Forelimb muscle (tissue), 1 donor: Measurements from ENCODE around the gene SIK3. TPM values are rescaled to one million over a fixed set of nuclear protein-coding genes. Genes with fewer than 3 reads are reported as not detected.

Experiments used
- DNase-seq: peaks from one replicate; pipeline ENCODE4 v3.0.0-alpha.2; 2013; ENCODE audit warnings: low read depth
- polyA plus RNA-seq: library from polyadenylated mRNA; unstranded; fragments of 120-200 nt; gene quantifications from one replicate; pipeline ENCODE4 v1.2.1, GENCODE V29; 2013; ENCODE audit not compliant: insufficient read length

Gene SIK3
- polyA plus RNA-seq, 1 donor: 36.5 TPM

DNA sequence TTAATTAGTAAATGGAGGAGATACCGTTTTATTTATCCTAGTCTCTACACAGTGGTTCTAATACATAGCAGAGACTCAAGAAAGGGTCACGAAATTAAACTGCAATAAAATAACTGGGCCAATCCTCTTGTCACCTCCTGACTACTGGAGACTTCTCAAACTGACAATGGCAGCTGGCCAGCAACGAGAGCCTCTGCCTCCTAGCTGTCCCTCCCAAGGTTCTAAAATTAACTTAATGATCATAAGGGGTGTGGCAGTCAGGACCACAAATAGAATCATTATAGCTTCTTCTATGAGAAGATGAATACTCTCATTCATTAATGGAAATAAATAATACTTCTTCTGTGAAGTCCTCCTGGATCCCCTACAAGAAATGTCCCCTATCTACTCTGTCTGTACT, 197.0 kb downstream of the SIK3 start:
- no peak for DNase-seq

DNA sequence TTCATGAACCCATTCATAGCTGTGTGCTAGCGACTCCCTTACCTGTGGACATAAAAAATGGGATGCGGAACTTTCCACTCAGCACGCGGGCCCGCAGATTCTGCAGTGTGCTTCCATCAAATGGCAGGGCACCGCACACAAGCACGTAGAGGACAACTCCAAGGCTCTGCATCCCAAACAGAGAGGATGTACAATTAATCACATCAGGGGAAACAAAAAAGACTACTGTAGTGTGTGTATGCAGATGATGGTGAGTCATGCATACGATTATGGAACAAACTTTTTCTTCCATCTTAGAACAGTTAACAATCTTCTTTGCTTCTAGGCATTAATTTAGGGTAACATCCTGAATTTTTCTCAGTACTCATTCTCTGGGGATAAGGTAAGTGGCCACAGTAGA, 202.0 kb downstream of the SIK3 start:
- no peak for DNase-seq

DNA sequence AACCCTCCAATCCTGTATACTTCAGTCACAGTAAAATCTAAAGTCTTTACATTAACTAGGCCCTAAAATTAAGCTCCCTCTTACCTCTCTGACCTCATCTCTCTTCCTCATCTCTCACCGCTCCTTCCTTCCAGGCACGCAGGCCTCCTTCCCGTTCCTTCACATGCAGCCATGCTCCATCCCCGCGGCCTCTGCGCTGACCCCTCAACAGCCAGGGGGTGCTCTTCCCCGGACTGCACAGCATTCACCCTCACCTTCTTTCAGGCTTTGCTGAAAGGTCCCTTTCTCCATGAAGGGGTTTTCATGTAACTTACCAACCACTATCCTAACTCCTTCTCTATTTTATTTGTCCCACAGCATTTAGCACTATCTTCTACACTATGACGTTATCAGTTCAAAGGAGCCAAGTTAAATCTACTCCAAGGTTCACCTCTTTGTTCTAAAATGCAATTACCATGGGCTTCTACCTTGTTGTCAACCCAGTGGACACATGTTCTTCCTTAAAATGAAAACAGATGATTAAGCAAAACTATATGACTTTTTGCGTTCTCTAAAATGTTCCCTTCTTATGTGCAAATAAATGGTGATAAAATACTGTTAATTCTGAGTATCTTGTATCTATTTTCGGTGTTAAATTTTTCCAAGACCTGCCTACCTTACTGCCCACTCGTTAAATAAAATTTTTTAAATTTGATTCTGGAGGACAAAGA, 203.0 kb downstream of the SIK3 start:
- no peak for DNase-seq

DNA sequence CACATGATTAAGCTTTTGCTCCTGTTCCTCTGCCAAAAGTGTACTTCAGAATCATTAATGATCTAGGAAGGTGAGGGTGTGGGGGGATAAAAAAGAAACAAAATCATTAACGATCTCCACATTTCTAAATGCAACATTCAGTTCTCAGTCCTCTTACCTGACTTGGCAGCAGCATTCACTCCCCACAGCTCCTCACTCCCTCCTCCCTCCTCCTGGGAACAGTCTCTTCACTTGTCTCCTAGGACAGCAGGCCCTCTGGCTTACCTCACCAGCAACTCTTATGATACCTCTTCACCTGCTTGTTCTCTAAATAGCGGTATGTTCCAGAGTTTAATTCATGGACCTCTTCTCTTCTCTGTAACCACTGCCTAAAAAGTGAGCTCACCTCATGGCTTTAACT, 204.3 kb downstream of the SIK3 start:
- DNase-seq: no peak

DNA sequence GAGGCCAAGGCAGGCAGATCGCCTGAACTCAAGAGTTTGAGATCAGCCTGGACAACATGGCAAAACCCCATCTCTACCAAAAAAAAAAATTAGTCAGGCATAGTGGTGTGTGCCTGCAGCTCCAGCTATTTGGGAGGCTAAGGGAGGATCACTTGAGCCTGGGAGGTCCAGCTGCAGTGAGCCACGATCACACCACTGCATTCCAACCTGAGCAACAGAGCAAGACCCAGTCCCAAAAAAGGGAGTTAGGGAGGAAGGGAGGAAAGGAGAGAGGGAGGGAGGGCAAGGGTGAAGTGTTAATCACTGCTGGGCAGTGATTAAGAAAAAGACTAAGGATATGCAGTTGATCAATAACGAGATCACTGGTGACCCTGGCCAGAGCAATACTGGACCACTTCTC, 204.8 kb downstream of the SIK3 start:
- DNase-seq: no peak

DNA sequence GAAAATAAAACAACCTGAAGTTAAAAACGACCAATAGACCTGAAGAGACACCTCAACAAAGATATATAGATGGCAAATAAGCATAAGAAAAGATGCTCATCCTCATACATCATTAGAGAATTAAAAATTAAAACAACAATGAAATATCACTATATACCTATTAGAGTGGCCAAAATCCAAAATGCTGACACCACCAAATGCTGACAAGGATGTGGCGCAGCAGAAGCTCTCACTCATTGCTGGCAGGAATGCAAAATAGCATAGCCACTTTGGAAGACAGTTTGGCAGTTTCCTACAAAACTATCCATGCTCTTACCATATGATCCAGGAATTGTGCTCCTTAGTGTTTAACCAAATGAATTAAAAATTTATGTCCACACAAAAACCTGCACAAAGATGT, 205.9 kb downstream of the SIK3 start:
- DNase-seq: no peak

DNA sequence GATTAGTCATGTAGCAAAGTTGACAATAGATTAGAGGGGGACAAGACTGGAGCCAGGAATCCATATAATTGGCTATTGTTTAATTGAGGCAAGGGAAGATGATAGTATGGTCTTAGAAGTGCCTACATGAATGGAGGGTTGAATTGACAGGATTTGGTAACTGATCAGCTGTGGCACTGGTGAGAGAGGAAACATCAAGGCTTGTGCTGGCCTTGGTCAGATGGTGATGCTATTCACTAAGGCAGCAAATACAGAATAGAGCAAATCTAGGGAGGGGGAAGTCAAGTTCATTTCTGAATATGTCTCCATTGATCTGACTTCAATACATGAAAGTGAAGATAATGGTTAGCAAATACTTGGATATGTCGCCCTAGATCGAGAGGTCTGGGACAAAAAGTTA, 206.5 kb downstream of the SIK3 start:
- DNase-seq: no peak

DNA sequence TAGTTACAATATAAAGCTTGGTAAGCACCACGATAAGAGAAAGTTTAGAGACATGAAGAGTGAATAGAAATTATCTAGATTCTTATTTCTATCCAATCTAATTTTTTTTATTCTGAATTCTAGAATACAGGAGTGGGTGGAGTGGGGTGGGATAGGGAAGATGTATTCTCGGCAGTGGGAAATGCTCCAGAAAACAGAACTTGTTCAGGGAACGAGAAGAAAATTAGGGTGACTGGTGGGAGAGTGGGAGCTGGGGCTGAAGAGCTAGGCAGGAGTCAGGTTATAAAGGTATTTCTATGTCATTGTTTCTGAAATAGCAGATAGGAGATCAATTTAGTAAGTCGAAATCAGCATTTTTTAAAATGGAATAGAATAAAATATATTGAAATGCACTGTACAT, 207.6 kb downstream of the SIK3 start:
- no peak for DNase-seq

DNA sequence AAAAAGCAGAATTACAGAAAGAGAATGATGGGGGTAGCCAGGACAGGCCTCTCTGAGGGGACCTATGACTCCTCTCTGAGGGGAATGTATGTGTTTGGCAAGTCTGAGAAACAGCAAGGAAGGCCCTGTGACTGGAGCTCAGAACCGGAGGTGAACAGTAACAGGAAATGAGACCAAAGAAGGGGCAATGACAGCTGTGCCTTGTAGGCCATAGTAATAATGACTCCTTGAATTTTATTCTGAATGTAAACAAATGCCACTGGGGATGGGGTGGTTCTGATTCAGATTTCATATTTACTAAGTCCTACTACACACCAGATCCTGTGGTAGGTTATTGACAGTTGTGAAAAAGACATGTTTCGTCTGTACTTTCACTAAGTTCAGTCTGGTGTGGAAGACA, 208.0 kb downstream of the SIK3 start:
- DNase-seq: no peak

DNA sequence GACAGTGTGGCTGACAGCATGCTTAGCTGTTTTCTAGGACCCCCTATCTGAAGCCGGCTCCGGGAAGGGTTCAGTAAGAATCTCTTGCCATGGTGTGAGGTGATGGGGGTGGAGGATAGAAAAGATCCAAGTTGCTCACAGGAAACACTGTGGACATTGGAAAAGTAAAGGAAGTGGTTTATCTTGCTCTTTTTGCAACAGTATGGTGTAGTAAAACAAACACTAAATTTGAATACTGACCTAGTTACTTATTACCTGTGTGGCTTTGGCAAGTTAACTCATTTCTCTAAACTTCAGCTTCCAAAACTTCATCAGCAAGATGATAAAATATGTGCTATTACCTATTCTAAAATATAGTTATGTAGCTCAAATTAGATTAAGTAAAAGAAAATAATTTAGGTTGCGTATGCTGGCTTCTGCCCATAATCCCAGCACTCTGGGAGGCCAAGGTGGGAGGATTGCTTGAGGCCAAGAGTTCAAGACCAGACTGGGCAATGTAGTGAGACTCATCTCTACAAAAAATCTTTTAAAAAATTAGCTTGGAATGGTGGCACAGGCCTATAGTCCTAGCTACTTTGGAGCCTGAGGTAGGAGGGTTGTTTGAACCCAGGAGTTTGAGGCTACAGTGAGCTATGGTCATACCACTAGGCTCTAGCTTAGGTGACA, 209.2 kb downstream of the SIK3 start:
- no peak for DNase-seq

DNA sequence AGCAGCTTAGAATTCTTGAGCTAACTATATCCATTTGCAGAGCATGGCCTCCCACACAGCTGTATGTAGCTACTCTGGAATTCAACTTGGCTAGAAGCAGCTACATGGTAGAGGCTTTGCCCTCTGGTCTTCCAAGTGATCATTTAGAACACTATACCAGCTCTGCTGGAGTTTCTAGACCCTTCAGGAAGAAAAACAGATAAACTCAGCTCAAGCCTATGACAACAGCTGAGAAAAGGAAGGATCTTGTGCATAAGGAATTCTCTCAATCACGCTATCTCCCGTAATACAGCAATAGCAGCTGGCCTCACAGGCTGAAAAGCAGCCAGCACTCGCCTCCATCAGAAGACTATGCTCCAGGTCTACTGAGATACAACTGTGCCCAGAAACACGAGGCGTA, 210.2 kb downstream of the SIK3 start:
- DNase-seq: no peak

DNA sequence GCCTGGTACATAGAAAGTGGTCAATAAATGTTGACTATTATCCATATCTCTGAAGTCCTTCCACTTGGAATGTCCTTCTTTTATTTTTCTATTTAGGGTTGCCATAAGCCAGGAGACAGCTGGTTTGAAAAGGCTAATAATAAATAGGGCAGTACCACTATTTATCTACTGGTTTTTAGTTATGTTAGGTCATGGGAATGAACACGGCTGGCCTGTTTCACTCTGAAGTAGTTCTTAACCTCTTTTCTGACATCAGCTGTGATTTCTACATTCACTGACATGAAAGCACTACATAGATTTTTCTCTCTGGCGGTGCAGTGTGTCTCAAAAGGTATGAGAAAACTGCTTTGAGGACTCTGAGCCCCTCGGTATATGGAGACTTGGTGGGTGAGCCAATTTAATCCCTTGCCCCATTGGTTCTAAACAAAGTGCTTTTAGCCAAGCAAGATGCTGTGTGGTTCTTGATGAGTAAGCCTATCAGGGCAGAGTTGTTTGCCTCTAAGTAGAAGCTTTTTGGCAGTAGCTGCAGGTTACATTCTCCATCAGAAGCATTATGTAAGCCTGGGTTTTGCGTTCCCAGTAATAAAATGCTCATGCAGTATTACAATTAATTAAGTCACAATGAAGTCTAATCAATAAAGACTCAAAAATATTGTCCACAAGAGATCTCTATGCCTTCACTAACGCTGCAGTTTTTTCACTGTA, 212.1 kb downstream of the SIK3 start:
- DNase-seq: no peak

DNA sequence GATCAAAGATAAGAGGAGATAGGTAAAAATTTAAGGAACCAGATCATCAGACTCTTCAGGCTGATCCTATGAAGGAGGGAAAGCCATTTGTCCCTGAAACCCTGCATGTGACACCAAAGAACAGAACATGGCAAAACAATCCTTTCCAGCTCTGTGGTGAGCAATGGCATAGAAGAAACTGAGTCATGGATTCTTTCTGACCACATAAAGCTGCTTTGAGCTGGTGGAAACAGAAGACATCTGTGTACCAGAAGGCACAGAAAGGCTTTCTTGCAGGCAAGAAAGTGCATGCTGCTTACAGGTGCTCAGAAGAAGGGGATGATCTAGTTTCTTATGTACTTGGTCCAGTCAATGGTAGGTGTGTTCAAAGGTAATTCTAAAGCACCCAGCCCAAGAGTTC, 215.8 kb downstream of the SIK3 start:
- DNase-seq: no peak

DNA sequence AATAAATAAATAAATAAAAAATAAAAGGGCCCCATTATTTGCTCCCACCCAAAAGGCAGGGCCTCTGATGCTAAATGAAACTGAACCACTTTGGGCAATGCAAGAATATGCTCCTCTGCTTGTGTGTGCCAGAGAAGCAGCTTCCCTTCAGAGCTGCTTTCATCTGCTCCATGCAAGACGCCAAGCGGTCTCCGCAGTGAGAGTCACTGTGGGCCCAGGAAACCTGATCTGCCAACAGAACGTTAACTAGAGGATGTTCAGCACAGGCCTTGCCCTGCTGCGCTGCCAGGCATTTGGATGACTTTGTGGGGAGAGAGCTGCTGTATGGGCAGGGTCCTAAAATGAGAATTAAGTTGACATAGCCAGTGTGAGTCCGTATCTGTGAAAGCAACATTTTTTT, 217.1 kb downstream of the SIK3 start:
- DNase-seq: no peak

DNA sequence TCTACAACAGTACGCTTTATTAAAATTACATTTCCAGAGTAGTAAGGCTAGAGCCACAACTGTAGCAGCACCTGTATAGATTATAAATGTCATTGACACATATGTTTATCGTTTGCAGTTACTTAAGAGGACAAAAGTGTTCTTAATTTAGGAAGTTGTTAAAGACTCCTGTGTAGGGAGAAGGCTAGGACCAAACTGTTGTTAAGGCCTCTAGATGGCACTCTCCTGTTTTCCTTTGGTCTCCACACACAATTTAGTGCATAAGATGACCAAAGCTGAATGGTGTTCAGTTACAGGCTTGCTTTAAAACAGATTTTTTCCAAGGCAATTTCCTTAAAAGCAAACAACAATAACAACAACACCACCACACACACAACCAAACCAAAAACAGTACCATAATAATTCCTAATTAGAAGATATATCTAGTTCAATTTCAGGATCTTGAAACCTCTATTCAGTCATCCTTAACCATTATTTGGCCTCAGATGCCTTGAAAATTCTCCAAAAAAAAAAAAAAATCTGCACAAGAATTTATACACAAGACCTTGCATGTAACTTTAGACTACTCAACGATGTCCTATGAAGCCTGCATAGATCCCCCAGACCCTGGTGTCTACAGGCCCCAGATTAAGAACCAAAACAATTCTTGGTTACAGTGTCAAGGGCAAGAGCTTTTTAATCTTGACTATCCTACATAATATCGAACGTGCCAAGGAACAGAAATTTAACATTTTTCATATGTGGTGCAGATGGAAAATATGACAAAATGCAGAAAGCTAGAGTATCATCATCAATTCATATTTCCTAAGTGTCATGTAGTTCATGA, 218.2 kb downstream of the SIK3 start:
- DNase-seq: peak; percentile 75

DNA sequence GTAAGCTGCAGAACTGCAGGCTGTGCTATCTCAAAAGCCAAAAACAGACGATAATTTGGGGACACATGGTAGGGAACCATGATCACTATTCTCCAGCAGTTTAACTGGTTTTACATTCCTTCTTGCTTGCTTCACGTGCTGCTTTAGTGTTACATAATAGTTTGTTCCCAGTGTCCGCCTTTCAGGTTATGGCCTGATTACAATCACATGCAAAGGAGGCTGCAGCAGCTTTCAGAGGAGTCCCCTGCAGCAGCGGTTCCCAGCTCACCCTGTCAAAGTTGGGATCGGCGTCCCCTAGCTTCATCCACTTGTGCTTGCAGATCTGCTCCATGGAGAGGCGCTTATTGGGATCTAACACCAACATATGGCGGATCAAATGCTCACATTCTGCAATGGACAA, 221.6 kb downstream of the SIK3 start:
- DNase-seq: no peak

DNA sequence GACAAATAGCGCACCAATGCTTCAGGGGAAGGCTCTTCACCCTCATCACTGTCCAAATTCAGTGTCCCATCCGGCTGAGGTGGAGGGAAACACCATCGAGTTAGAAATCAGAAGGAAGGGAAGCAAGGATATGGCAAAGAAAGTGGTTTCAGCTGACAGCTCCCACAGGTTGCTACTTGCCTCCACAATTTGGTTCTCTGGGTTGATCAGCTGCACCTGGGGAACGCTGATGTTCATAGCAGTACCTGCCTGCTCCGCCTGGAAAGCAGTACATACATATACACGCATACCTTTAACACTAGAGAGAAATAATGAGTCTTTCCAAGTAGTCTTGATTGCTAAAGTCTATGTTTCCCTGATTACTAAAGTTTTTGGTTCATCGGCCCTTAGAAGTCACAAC, 223.0 kb downstream of the SIK3 start:
- DNase-seq: no peak

DNA sequence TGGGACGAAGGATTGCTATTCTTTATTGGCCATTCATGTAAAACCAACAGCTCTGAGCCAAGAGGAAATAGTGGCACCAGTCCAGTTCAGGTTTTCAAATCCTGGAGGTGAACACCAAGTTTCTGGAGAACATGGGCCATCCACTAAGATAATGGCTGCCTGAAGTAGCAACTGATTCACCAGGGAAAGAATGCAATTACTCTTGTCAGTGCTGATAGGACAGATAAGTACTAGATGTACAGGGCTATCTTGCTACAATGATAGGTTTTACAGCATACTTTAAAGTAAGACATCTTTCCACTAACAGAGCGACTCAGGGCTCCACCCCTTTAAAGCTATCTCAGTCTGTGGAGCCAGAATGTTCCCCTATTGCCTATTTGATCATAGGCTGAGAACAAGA, 224.0 kb downstream of the SIK3 start:
- DNase-seq: no peak

DNA sequence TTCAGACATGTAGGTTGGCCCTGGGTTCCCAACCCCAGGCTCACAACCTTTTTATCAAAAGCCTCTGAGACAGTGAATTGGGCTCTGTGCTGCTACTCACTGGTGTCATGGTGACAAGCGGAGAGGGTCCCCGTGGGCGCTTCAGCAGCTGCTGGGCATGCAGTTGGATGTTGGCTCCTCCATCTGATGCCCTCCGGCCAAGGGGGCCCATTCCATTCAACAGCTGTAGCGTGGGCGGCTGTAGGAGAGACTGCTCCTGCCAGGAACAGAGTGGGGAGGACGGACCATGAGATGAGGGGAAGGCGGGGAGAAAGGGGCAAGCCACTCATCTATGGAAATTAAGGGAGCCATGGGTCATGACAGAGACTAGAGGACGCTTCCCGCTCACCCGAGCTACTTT, 224.8 kb downstream of the SIK3 start:
- no peak for DNase-seq

DNA sequence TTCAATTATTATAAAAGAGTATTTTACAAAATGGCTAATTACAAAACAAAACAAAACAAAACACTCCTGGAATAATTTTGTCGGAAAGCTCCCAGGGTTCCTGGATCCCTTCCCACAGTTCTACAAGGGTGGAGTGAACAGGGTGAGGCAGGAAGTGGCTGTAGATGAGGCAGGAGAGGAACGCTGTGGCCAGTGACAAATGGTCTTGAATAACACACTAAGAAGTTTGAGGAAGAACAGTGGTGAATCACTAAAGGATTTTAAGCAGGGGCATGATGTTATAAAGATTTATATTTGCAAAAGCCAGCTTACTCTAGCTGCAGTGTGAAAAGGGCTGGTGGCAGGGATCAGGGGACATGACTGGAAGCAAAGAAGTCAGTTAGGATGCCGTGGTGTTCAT, 227.0 kb downstream of the SIK3 start:
- no peak for DNase-seq

DNA sequence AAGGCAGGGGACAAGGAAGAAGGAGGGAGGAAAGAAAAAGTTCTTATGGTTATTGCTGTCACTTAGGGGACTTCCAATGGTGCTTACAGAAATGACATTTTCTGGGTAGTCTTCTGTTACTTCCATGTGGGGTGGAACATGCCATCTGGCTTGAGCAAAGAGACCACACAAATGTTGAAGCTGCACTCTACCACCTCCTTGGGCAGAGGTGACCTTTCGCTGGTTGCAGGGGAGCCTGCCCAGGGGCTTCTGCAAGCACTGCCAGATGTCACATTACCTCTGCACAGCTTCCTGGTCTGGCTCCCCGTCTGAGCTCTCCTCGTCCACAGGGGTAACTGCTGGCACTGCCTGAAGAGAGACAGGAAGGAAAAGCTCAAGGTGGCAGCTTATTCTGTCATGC, 228.2 kb downstream of the SIK3 start:
- no peak for DNase-seq

DNA sequence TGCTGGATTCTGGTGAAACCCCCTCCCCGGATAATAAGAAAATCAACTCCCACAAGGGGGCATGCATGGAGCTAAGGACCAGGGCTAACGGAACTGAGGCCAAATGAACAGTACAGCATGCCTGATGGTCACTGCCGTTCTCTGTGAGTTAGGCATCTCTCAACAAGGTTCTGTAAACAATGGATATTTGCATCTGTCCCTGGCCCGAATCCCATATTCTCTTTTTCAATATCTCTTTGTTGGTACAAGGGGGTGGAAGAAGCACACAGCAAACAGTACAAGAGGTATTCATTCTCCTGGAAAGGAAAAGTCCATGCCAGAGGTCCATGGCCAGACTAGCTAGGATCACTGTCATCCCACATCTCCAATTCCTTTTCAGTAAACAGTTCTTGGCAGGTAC, 228.6 kb downstream of the SIK3 start:
- DNase-seq: no peak
